CD4-positive, alpha-beta T cell treated with Interferon gamma for 1 hour (primary cell): ENCODE results near the gene NEURL1B.
"Not testable (repeated sequence)": the region's sequence is repeated elsewhere in the genome, so short reads cannot be mapped to it uniquely, and the experiment has no call there.

Experiments used
- DNase-seq: peaks from one replicate; pipeline ENCODE4 v3.0.0-alpha.2; 2020

Gene NEURL1B

DNA sequence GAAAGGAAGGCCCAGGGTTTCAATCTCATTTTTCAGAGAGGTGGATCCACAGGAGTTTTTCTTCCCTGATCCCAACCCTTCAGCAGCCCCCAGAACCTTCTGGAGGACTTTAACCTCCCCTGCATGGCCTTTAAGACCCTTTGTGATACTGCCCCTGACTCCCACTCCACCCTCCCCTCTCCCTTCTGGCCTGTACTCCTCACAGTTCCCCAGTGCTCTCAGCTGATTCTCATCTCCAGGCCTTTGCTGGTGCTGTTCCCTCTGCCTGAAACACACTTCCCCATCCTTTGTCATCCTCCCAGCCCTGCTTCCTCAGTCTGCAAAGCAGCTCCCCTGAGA is 18.5 kb downstream of the NEURL1B start:
- no peak for DNase-seq

DNA sequence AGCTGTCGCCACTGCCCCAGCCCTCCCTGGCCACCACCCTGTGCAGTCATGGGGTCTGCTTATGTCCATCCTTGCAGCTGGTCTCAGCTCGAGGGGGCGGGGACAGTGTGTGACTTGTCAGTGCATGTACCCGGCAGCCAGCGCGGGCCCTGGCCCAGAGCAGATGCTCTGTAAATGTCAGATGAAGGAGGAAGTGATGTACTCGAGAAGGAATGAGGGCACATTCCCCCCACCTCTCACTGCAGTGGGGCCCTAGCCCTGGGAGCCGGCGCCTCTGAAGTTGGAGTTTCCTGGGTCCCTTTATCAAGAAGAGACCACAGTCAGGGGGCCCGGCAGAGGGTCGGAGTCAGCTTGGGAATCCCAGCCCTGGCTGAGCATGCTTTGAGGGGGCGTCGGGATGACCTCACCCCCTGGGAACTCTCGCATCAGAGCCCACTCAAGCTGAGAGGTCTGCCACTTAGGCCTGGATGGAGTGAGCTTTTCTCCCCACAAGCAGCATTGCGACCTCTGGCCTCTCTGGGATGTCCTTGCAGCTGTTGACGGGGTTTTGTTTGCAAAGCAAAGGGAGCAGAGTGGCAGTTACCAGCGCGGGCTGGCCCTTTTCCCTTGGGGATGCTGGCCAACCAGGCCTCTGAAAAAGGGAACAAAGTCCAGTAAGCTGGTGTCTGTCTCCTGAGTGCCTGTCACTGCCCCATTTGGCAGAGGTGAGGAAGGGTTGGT is 19.0 kb downstream of the NEURL1B start:
- DNase-seq, result peak; percentile 36

DNA sequence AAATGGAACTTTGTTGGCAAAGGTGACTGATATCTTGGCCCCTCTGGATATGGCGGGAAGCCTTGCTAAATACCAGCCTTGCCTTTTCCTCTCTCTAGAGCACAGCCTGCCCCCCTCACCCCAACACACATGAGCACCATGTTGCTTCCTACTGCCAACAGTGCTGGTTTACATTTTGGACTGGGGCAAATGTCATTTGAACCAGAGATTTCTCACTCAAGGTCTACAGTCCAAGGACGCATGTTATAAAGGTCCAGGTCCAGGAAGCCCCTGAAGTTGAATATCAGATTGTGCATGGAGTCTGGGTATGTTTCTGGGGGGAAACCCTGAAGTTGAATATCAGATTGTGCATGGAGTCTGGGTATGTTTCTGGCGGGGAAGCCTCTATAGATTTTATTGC is 19.9 kb downstream of the NEURL1B start:
- DNase-seq, result no peak

DNA sequence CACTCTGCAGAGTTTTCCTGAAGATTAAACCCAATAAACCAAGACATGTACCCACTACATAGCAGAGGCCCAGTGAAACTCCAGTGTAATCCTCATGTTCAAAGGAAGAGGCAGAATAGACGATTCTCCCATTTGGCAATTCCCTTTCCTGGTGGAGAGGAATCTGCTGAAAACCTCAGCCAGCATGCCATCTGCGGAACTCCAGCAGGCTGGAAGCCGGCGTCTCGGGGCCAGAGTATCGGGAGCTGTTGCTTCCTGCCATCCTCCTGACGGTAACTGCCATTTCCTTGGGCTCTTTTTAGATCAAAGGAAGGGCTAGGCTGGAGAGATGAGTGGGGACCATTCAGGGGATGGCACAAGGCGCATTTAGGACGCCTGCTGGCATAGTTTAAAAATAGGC is 20.5 kb downstream of the NEURL1B start:
- no peak for DNase-seq

DNA sequence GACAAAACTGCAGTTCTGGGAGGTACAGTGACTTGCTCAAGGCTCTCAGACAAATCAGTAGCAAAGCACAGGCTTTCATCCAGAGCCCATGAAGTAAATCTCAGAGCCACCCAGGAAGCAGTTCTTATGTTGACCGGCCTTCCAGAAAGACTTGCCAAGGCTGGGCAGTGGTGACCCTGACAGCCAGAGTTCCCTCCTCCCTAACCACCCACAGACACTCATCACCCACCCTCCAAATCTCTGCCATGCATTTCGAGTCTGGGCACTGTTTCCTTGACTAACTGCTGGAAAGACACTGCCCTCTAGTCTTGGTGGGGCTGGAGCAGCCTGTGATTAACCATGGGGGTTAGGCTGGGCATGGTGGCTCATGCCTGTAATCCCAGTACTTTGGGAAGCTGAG is 21.5 kb downstream of the NEURL1B start:
- DNase-seq, result no peak

DNA sequence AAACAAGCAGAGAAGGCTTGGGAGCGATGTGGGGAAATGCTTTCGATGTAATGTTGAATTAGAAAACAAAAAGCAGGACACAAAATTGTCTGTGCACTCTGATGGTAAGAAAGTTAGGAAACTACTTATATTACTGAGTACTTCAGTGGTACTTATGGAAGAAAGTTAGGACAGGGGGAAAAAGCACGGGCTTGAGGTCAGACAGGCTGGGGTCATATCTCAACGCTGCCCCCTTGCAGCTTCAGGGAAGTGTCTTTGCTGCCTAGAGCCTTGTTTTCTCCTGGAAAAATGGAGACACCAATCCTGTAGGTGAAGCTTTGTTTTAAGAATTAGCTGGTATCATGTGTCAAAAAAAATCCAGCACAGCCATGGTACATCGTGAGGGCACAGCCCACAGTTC is 23.0 kb downstream of the NEURL1B start:
- DNase-seq, result no peak

DNA sequence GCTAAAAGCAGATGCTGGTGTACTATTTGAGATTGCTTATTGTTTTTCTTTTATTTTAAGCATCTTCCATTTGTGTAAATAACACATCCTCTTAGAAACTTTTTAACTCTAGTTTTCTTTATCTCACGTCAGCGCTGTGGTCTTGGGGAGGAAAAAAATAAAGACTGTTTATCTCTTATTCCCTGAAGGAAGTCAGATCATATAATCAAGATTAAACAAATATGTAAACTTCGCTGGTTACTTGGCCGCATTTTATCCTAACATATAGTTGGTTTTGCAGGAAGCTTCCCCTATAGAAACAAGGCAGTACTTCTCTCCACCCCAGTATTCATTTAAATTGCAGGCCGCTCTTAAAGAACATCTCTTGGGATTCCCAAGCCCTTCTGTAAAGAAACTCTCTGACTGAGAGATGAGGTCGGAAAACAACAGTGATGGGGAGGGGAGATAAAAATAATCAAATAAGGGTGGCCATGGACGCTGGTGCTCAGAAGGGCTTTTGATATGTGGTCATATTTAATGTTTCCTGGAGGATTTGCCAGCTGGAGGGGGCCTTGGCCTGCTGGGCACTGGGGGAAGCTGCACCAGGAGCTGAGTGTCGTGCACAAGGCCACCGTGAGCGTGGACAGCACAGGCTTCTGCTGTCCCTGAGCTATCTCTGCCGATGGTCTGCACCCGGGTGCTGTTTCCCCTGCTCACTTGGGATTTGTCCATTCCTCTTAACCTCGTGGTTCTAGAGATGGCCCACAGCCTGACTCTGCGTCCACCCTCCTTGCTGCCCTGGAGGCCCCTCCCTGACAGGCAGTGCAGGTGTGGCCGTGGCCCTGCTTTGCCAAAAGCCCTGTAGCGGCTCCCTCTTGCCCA is 23.8 kb downstream of the NEURL1B start:
- DNase-seq, result no peak

DNA sequence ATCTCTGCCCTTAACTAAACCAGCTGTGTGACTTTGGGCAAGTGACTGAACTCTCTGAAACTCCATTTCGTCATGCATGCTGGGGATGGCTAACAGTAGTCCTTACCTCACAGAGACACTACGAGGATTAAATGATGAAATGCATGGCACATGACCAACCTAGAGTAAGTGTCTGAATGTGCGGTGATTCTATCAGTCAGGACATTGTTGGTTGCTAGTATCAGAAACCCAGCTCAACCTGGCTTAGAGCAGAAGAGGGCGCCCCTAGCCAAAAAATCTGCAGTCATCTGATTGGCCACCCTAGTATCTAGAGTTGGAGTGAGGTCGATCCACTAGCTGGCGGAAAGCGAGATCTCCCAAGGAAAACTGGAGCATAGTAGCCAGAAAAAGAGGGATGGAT is 25.2 kb downstream of the NEURL1B start:
- no peak for DNase-seq

DNA sequence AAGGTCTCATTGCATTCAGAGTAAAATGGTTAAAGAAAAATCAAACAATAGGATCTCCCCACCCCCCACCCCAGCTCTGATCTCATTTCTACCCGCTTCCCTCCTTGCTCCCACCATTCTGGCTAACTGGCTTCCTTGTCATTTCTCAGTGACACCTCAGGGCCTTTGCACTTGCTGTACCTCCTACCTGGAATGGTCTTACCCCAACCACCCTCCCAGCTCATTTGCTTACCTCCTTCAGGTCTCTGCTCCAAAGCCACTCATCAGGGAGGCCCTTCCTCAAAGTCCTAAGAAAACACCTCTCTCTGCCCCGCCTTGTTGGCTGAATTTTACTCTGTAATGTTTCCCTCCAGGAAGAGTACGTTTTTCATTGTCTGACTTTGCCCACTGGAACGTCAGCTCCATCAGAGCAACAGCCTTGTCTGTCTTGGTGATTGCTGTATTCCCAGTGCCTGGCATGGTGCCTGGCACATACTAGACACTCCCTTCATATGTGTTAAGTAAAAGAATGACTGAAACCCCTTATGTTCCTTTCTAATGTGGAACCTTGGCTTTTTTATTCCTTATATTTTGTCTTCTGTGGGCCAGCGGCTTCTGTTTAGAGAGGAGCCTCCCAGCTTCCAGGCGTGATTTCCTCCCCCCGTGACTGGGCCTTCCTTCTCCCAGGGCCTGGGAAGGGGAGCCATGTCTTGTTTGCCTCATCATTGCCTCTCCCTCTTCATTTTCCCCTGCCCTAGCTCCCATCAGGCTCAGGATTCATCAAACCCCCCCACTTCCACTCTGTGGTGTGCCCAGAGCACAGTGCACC is 26.9 kb downstream of the NEURL1B start:
- no peak for DNase-seq

DNA sequence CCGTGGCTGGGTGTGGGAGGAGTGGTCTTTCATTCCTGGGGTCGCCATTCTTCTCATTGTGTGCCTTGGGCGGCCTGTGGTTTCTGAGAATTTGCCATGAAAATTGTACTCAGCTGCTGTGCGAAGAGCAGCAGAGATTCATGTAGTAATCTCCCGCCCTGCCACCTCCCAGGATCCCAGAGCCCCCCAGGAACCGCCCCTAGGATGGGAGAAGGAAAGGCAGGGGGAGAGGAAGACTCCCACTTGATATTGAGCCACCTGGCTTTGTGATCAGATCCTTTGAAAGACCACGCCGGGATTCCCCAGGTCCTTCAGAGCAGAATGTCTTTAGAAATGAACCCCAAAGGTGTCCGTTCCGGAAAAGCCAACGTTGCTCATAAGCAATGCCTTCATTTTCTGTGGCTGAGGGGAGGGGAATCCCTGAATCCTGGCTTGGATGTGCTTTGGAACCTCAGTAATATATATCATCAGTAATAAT is 27.6 kb downstream of the NEURL1B start:
- no peak for DNase-seq

DNA sequence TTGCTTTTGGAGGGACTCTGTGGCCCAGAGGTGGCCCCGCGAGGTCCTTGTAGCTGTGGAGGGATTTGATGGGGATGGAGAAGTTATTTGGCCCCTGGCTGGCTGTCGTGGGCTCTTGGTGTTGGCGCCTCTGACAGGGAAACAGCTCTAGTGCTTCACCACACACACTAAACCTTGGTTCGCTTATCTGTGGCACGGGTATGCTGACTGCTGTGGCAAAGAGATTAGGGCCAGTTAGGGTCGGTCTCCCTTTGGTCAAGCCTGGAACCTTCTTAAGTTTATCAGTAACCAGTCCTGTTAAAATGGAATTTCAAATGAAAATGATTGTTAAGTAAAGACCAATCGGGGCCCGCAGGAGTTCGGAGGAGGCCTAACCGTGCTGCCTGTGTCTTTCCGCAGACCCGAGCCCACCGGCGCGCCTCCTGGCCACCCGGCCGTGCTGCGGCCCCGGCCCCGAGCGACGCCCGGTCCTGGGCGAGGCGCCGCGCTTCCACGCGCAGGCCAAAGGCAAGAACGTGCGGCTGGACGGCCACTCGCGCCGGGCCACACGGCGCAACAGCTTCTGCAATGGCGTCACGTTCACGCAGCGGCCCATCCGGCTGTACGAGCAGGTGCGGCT is 28.4 kb downstream of the NEURL1B start:
- no peak for DNase-seq

DNA sequence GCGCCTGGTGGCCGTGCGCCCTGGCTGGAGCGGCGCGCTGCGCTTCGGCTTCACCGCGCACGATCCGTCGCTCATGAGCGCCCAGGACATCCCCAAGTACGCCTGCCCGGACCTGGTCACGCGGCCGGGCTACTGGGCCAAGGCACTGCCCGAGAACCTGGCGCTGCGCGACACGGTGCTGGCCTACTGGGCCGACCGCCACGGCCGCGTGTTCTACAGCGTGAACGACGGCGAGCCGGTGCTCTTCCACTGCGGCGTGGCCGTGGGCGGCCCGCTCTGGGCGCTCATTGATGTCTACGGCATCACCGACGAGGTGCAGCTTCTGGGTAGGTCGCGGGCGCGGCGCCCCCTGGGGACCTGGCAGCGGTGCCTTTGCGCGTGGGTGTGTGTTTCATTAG is 28.9 kb downstream of the NEURL1B start:
- DNase-seq, result no peak

DNA sequence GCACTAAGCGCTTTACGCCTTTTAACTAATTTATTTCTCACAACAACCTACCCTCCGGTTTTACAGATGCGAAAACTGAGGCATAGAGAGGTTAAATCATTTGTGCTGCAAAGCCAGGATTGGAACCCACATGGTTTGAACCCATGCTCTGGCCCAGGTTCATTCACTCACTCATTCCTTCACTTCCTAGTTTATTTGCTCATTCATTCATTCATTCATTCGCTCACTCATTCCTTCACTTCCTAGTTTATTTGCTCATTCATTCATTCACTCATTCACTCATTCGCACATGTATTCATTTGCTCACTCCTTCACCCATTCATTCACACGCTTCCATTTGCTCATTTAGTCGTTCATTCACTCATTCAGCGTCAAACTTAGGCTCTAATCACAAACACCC is 29.4 kb downstream of the NEURL1B start:
- no peak for DNase-seq

DNA sequence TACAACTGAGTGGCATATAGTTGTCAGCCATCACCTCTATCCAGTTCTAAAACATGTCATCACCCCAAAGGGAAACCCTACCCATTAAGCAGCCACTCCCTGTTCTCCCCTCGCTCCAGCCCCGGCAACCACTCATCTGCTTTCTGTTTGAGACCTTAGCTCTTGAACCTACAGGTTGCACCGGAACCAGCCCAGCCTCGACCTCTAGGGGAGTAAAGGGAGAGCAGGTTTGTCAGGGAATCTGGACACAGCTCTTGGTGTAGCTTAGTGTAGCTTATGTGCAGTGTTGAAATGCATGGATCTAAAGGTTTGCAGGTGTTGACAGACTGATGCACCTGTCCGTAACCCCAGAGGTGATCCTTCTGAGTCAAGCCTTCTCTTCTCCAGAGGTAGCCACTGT is 30.0 kb downstream of the NEURL1B start:
- DNase-seq, result no peak

DNA sequence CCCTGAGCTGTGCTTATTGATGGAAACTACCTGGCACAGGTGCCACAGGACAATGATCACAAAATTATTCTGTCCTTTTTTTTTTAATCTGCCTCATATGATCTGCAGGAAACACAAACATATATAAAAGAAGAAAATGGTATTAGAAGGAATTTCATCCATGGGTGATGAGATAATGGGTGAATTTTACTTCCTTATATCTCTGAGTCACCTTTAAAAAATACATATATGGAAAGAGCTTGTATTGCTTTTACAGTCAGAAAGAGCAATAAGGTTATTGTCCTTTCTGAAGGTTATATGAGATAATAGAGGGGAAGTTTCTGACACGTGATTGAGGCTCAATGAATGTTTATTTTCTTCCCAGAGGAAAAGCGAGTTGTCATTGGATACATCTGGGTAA is 31.6 kb downstream of the NEURL1B start:
- no peak for DNase-seq

DNA sequence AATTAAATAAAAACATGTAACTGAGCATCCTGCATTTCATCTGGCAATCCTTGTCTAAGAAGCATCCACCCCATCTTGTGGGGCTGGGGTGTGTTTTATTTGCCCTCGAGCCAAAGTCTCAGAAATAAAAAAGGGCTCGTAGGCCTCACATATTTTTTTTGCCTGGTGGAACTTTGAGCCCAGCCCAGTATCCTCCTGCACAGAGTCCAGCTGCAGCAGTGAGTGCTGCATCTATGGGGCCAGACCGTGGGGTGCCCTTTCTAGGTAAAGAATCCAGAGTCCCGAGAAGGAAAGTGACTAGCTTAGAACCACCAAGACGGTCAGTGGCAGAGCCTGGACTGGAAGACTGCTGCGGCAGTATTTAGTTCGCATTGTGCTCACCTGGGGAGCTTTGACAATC is 33.1 kb downstream of the NEURL1B start:
- no peak for DNase-seq

DNA sequence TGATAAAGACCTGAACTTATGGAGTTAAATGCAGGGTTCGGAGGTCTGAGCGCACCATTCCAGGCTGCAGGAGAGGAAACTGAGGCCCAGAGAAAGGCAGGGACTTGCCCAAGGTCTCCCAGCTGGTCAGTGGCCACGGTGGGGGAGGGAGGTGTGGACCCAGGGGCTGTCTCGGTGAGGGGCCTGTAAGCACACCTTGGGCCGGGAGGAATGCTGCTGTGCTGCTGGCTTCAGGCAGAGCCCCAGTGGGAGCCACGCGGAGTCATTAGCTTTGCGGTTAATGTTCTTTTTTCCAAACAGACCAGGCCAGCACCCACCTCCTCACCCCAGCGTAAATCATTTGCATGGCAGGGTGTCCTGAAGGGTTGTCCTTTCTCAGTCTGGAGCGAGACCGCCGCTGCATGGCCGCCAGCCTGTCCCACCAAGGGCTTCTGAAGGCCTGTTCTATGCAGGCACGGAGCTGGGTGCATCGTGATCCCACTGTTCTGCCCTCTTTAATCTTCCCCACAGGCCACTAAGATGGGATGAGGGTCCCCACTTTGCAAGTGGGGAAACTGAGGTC is 35.9 kb downstream of the NEURL1B start:
- no peak for DNase-seq

DNA sequence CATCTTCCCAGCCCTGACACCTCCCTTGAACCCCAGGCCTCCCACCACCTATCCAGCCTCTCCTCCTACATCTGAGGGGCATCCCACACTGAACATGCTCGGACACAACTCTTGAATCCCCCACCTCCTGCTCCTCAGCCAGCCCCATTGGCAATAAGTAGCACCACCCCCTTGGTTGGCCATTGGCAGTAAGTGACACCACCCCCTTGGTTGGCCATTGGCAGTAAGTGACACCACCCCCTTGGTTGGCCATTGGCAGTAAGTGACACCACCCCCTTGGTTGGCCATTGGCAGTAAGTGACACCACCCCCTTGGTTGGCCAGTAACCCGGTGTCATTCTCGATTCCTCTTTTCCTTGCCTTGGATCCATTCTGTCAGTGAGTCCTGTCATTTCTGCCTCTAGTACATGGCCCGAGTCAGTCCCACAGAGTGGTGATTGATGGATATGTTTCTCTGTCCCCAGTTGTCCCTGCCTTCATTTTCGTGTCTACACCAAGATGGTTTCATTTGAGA is 37.4 kb downstream of the NEURL1B start:
- not testable (repeated sequence) for DNase-seq

DNA sequence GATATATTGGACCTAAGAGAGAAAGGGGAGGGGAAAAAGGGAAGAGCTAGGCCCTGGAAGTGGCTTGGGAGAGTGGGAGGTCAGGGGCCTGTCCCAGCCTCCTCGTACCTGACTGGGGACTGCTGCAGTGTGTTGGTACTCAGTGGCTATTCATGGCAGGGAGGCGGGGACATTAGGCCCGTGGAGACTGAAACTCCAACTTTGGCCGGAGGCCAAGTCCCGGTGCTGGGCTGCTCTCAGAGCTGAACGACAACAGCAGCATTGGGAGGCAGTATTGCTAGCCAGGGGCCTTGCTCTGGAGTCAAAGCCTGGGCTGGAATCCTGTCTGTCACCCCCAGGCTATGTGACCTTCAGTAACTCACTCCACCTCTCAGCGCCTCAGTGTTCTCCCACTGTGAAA is 37.8 kb downstream of the NEURL1B start:
- no peak for DNase-seq

DNA sequence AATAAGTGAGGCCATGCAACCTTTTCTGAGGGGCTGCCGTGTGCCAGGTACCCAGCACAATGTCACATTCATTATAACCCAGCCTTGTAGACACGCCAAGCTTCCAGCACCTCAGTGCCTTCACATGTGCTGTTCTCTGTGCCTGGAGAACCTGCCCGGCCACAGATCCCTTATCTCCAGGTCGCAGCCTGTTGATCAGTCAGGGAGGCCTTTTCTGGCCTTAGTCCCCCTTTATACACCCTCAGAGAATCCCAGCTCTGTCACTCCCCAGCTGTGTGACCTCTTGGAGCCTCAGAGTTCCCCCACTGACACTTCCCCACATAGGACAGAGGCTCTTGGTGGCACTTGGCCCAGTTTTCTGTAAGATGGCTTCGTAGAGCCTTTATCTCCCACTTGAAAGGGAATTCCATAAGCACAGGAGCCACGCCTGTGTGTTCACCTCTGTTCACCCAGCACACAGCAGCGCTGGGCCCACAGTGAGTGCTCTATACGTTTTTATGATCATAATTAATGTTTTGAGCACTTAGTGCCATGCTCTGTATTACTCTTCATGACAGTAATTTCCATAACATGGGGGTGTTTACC is 38.7 kb downstream of the NEURL1B start:
- DNase-seq, result no peak

DNA sequence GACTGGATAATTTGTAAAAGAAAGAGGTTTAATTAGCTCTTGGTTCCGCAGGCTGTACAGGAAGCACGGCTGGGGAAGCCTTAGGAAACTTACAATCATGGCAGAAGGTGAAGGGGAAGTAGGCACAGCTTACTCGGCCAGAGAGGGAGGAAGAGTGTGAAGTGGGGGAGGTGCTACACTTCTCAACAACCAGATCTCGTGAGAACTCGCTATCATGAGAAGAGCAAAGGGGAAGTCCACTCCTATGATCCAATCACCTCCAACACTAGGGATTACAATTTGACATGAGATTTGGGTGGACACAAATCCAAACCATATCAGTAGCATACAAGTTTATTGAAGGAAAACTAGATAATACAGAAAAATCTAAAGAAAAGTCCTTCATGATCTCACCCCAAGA is 39.9 kb downstream of the NEURL1B start:
- DNase-seq, result peak; percentile 17

DNA sequence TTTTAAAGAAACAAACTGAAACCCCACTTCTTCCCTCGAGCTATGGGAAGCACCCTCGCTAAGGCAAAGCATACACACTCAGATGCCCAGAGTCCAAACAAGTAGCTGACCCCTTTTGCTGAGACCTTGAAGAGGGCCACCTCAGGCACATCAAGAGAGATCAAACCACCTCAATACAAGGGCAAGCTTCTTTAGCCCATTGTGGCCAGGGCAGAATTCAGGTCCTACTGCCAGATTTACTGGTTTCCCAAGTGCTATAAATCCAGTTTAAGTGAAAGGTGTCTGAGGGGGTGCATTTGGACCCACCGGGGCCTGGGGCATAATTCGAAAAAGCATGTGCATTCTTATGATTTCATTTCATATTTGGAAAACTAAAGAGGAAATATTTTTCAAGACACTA is 40.4 kb downstream of the NEURL1B start:
- no peak for DNase-seq
